GM21367 (cell line): ENCODE results near the gene ATG4B.
"Not testable (repeated sequence)": the region's sequence is repeated elsewhere in the genome, so short reads cannot be mapped to it uniquely, and the experiment has no call there.

Experiments used
- ATAC-seq: cut with Tn5 transposase; IDR thresholded peaks from one replicate; pipeline ENCODE4 v1.9.1; 2021; ENCODE audit not compliant: unreplicated experiment

Gene ATG4B

GRCh38 chr2:241637018-241637794 lies at the start of gene ATG4B, which contains the start of gene THAP4:
Gene ATG4B, plus strand, starts transcription at chr2:241637693. Its CDS starts 22 bp downstream, at chr2:241637715.
Gene THAP4, minus strand, starts transcription at chr2:241637158. Its CDS starts 141 bp downstream, at chr2:241637017.
- peak; percentile 45 for ATAC-seq

GRCh38 chr2:241589863-241590262 lies 47.6 kb upstream of the ATG4B start:
- ATAC-seq, result not testable (repeated sequence)

DNA sequence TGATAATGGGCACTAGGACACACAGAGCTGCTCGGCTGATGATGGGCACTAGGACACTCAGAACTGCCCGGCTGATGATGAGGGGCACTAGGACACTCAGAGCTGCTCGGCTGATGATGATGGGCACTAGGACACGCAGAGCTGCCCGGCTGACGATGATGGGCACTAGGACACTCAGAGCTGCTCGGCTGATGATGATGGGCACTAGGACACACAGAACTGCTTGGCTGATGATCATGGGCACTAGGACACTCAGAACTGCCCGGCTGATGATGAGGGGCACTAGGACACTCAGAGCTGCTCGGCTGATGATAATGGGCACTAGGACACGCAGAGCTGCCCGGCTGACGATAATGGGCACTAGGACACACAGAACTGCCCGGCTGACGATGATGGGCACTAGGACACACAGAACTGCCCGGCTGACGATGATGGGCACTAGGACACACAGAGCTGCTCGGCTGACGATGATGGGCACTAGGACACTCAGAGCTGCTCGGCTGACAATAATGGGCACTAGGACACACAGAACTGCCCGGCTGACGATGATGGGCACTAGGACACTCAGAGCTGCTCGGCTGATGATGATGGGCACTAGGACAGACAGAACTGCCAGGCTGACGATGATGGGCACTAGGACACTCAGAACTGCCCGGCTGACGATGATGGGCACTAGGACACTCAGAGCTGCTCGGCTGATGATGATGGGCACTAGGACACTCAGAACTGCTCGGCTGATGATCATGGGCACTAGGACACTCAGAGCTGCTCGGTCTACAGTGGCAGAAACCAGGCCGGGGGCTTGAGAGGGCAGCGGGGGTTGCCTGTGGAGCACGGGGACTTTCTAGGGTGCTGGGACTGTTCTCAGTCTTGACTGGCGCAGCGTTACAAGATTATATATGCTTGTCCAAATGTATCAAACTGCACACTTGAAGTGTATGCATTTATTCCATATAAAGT lies 46.7 kb upstream of the ATG4B start:
- not testable (repeated sequence) for ATAC-seq

- ATAC-seq, result no peak
These were observed 45.2 kb upstream of the ATG4B start for GRCh38 chr2:241592126-241592845.

DNA sequence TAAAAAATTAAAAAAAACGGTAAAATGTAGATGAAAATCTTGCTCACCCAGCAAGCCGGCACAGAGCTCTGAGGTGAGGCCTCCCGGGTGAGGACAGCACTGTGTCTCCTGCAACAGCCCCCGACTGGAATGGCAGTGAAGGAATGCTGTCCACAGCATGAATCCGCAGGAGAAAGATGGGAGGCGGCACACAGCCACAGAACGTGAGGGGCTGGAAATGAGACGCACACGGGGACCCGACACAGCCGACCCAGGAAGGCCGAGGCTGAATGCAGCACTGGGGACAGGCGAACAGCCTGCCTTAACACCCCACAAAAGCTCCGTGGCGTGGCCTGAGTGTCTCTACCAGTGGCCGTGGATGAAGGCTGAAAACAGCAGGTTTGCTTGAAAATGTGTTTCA lies 44.2 kb upstream of the ATG4B start:
- no peak for ATAC-seq

GRCh38 chr2:241595600-241596140 lies 41.8 kb upstream of the ATG4B start:
- ATAC-seq, result no peak

GRCh38 chr2:241597561-241597960 lies 39.9 kb upstream of the ATG4B start:
- ATAC-seq, result no peak

DNA sequence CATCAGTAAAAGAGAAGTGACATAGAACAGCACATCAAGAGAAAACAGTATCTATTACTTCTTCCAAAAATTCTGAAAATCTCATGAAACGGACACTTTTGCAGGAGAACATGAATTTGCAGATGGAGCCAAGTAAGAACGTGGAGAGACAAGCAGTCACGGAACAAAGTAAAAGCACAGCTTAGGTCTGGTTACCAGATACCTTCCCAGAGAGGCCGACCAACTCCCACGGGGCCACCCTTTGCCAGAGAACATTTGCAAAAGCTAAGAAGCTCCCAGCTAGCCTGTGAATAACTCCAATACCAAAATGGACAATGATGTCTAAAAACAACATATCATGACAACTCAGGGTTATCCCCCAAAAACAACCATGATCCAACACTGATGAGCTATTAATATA lies 39.4 kb upstream of the ATG4B start:
- ATAC-seq, result no peak

DNA sequence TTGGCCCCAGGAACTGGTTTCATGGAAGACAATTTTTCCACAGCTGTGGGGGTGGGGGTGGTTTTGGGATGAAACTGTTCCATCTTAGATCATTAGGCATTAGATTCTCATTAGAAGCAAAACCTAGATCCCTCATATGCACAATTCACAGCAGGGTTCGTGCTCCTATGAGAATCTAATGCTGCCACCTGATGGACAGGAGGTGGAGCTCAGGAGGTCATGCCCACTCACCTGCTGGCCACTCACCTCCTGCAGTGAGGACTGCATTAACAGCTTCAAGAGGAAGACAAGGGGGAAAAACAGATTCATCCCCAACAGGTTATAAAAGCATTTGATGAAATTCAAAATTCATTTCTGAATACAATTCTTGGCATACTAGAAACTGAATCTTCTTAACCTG lies 39.0 kb upstream of the ATG4B start:
- no peak for ATAC-seq

- no peak for ATAC-seq
These were observed 37.9 kb upstream of the ATG4B start for GRCh38 chr2:241599615-241600014.

DNA sequence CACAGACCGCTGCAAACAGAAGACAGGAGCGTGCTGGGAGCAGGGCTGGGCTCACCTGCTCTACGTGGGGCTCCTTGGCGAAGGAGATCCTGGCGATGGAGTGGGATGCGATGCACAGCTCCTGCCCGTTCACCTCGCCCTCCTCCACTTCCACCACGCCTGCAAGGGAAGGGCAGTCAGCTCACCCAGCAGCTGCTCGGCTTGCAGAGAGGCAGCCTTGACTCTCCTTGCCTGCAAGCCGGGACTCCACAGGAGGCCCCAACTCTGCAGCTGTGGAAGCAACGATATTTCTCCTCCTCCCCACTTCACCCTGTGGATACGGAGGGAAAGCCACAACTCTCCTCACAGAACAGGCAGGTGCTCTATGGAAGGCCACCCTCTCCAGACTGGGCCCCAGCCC lies 35.7 kb upstream of the ATG4B start:
- ATAC-seq, result no peak

DNA sequence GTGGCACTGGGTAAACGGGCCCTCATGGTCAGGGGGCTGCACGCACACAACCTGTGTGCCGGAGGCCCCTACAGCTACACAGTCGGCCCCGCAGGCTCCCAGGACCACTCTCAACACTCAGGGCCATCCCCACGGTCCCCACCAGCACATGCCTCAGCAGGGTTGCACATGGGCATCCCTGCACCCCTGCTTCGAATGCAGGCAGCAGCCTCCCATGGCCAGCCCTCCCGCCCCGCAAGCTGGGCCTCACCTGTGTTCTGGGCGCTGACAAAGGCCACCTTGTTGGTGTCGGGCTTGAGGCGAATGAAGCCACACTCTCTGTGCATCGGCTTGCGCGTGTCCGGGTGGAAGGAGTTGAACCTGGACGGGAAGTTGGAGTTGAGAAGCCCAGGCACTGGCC lies 34.8 kb upstream of the ATG4B start:
- ATAC-seq, result no peak

DNA sequence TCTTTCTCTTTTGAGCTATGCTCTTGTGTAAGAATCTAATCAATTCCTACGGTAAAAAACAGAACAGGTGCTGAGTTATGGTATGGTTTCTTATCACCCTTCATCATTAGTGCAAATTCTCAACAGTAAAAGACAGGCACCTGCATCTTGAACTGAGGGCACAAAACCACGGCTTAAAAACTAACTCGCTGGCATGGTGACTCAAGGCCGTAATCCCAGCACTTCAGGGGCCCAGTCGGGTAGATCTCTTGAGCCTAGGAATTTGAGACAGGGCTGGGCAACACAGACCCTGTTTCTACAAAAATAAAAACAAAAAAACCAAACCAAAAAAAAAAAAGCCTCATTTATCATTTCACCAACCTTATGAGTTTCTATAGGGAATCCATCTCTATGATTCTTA lies 33.8 kb upstream of the ATG4B start:
- ATAC-seq, result no peak

DNA sequence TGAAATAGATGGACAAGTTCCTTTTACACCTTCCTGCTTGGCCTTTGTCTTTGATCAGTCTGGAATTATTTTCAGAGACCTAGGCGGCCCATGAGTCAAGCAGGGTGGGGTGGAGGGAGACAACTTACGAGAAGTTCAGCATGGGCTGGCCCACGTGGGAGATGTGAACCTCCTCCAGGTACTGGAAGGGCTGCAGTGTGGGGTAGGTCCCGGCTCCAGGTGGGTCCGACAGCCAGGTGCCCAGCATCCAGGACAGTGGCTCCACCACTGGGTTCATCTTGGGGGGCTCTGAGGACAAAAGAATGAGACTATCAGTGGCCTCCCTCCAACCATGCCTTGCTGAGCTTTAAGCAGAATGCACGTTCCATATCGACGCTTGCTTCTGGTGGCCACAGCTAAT lies 31.3 kb upstream of the ATG4B start:
- no peak for ATAC-seq

- ATAC-seq, result no peak
These were observed 30.2 kb upstream of the ATG4B start for GRCh38 chr2:241607162-241607885.

DNA sequence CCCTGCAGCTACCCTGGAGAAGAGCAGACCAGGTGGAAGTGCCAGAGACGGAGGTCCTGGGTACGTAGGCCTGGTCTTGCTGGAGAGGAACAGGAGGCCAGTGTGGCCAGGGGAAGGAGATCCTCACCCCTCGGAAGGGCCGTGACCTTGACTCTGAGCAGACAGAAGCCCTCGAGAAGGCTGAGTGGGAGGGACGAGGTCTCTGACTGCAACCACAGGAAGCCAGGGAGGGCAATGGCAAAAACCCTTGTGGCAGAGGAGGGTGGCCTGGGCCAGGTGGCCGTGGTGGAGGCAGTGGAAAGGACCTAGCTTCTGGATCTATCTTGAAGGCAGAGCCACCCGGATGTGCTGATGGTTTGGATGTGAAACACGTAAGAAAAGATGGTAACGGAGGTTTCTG lies 28.6 kb upstream of the ATG4B start:
- ATAC-seq, result no peak

- ATAC-seq, result peak; percentile 94
These were observed 27.4 kb upstream of the ATG4B start for GRCh38 chr2:241609859-241610793.

GRCh38 chr2:241611062-241611461 lies 26.4 kb upstream of the ATG4B start:
- ATAC-seq, result no peak
